ENCODE data around the gene FXR1. TPM values are rescaled to one million over a fixed set of nuclear protein-coding genes. Genes with fewer than 3 reads are reported as not detected.

Gene FXR1
- total and polyA plus RNA-seq, 2 of the 13 experiments (the other 11 are each of a cell fraction or from before 2014, with no cell fraction given) = 104 to 132 TPM

GRCh38 chr3:180989291-180990163 lies 77.1 kb downstream of the FXR1 start, which contains the start of gene DNAJC19 (continued):
- TF ChIP-seq, protein P1, sequence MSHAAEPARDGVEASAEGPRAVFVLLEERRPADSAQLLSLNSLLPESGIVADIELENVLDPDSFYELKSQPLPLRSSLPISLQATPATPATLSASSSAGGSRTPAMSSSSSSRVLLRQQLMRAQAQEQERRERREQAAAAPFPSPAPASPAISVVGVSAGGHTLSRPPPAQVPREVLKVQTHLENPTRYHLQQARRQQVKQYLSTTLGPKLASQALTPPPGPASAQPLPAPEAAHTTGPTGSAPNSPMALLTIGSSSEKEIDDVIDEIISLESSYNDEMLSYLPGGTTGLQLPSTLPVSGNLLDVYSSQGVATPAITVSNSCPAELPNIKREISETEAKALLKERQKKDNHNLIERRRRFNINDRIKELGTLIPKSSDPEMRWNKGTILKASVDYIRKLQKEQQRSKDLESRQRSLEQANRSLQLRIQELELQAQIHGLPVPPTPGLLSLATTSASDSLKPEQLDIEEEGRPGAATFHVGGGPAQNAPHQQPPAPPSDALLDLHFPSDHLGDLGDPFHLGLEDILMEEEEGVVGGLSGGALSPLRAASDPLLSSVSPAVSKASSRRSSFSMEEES (CRISPR knock-in tag; IDR thresholded peaks at IDR 0.05) = no peak
- TF ChIP-seq CHD2 (IDR thresholded peaks at IDR 0.05; ENCODE audit: low read depth, low read length) (no peak; the same call in 1 of the 2 replicates), KLF15 (CRISPR knock-in tag; IDR thresholded peaks at IDR 0.05; ENCODE audit: borderline replicate concordance) (no peak), ZNF337 (CRISPR knock-in tag; IDR thresholded peaks at IDR 0.05; ENCODE audit: borderline replicate concordance, low read depth) (no peak), ZNF18 (CRISPR knock-in tag; IDR thresholded peaks at IDR 0.05; ENCODE audit: insufficient replicate concordance) (peak; percentile 6), ZNF782 (CRISPR knock-in tag; IDR thresholded peaks at IDR 0.05; ENCODE audit: borderline replicate concordance) (peak; percentile 90; the same call in 1 of the 2 replicates), ZNF501 (CRISPR knock-in tag; IDR thresholded peaks at IDR 0.05) (peak; percentile 98), MED1 (CRISPR knock-in tag; IDR thresholded peaks at IDR 0.05) (peak; percentile 83), ZBTB10 (CRISPR knock-in tag; IDR thresholded peaks at IDR 0.05; ENCODE audit: borderline replicate concordance) (peak; percentile 60; the same call in 1 of the 2 replicates), PRMT3 (CRISPR knock-in tag; IDR thresholded peaks at IDR 0.05; ENCODE audit: borderline replicate concordance, low read depth) (peak; percentile 74; the same call in 1 of the 2 replicates), ZNF83 (CRISPR knock-in tag; IDR thresholded peaks at IDR 0.05; ENCODE audit: borderline replicate concordance) (peak; percentile 75; the same call in 1 of the 2 replicates), DMAP1 (CRISPR knock-in tag; IDR thresholded peaks at IDR 0.05) (peak; percentile 94), ZNF839 (CRISPR knock-in tag; IDR thresholded peaks at IDR 0.05; ENCODE audit: borderline replicate concordance) (no peak), NFRKB (IDR thresholded peaks at IDR 0.05) (no peak), ZNF678 (CRISPR knock-in tag; IDR thresholded peaks at IDR 0.05) (peak; percentile 82; the same call in 1 of the 2 replicates), EP300 (IDR thresholded peaks at IDR 0.05; ENCODE audit: low read depth in 2 of 2, low read length in 2 of 2) (peak in 1 of 2 experiments; percentile 34; a peak in 2 of 4 replicates), EP300 (CRISPR knock-in tag; IDR thresholded peaks at IDR 0.05; ENCODE audit: borderline replicate concordance) (no peak; the same call in 1 of the 2 replicates), RBAK (CRISPR knock-in tag; IDR thresholded peaks at IDR 0.05) (no peak), STAG1 (CRISPR knock-in tag; IDR thresholded peaks at IDR 0.05) (0 out of 2 replicates have a peak, but pooled peaks have one; percentile 2), ZNF891 (CRISPR knock-in tag; IDR thresholded peaks at IDR 0.05) (peak; percentile 67; the same call in 1 of the 2 replicates)
- TF ChIP-seq, protein P2, sequence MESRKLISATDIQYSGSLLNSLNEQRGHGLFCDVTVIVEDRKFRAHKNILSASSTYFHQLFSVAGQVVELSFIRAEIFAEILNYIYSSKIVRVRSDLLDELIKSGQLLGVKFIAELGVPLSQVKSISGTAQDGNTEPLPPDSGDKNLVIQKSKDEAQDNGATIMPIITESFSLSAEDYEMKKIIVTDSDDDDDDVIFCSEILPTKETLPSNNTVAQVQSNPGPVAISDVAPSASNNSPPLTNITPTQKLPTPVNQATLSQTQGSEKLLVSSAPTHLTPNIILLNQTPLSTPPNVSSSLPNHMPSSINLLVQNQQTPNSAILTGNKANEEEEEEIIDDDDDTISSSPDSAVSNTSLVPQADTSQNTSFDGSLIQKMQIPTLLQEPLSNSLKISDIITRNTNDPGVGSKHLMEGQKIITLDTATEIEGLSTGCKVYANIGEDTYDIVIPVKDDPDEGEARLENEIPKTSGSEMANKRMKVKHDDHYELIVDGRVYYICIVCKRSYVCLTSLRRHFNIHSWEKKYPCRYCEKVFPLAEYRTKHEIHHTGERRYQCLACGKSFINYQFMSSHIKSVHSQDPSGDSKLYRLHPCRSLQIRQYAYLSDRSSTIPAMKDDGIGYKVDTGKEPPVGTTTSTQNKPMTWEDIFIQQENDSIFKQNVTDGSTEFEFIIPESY (CRISPR knock-in tag; IDR thresholded peaks at IDR 0.05) = 0 out of 2 replicates have a peak, but pooled peaks have one; percentile 18
